Right atrium auricular region (tissue), 2 donors: ENCODE data around the gene DEGS2. TPM values are rescaled to one million over a fixed set of nuclear protein-coding genes. Genes with fewer than 3 reads are reported as not detected.
A peak's percentile ranks its signal among the peaks of the same experiment; 100 is the strongest.

Experiments
- DNase-seq: peaks from one replicate; pipeline ENCODE4 v3.0.0-alpha.2; 2019; ENCODE audit warnings: low spot score
- H3K27ac ChIP-seq, 2 donors: fragments of 200-600 bp; sonication (generic); 1 replicate in 1 of 2; 2 replicates in 1 of 2; pipeline ENCODE4 v1.5.1; 2016 to 2019
- H3K27me3 ChIP-seq, 2 donors: fragments of 200-600 bp; sonication (generic); one replicate each; pipeline versions ENCODE4 v1.5.1 to v1.6.0; 2017 to 2019
- H3K36me3 ChIP-seq: fragments of 200-600 bp; sonication (generic); one replicate; pipeline ENCODE4 v1.5.1; 2016
- H3K4me1 ChIP-seq, 2 donors: fragments of 200-600 bp; sonication (generic); one replicate each; pipeline versions ENCODE4 v1.5.1 to v1.6.0; 2017 to 2019
- H3K4me3 ChIP-seq, 2 donors: fragments of 200-600 bp; sonication (generic); 1 replicate in 1 of 2; 2 replicates in 1 of 2; pipeline ENCODE4 v1.5.1; 2017 to 2019; ENCODE audit warnings: mild to moderate bottlenecking in 1 of 2, moderate library complexity in 1 of 2
- H3K9me3 ChIP-seq, 2 donors: fragments of 200-600 bp; sonication (generic); one replicate each; pipeline ENCODE4 v1.5.1; 2019
- total RNA-seq, 2 donors: library from RNA; depleted of rRNA; stranded (reverse); fragments of >200 nt; gene quantifications; one replicate each; pipeline ENCODE4 v1.1.0, GENCODE V29; 2016
- TF ChIP-seq, protein P1 (sequence below), 2 donors: fragments of 200-600 bp; sonication (generic); IDR thresholded peaks; one replicate each; pipeline ENCODE4 v1.5.1; 2019; ENCODE audit warnings: antibody characterized with exemption in 2 of 2

Gene DEGS2
- total RNA-seq, 2 donors from 2014 or later: not detected

DNA sequence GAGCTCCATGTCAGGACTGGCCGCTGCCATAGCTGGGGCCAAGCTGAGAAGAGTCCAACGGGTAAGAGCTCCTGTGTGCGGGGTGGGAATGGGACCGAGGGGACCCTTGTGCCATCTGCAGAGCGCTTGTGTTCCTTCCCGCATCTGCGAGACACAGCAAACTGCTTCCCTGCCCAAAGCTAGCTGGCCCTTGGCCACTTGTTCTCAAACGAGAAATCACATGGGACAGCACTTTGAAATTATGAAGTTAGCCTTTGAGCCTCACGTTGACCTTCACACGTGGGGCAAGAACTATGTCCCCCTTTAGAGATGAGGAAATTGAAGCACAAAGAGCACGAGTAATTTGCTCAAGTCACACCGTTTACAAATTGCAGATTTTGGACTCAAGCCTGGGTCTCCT lies 30.8 kb downstream of the DEGS2 start:
- DNase-seq: no peak
- Histone ChIP-seq H3K4me1 (peaks cover 0 to 16% of the 10 kb centered on the region in 2 donors), H3K9me3 (no peaks in the 10 kb centered on the region), H3K27me3 (no peaks in the 10 kb centered on the region), H3K27ac (peak overlapping the region in 1 of 2 donors; percentile 23), H3K36me3 (peaks cover 19% of the 10 kb centered on the region), H3K4me3 (no peak overlapping the region)
- TF ChIP-seq, protein P1, sequence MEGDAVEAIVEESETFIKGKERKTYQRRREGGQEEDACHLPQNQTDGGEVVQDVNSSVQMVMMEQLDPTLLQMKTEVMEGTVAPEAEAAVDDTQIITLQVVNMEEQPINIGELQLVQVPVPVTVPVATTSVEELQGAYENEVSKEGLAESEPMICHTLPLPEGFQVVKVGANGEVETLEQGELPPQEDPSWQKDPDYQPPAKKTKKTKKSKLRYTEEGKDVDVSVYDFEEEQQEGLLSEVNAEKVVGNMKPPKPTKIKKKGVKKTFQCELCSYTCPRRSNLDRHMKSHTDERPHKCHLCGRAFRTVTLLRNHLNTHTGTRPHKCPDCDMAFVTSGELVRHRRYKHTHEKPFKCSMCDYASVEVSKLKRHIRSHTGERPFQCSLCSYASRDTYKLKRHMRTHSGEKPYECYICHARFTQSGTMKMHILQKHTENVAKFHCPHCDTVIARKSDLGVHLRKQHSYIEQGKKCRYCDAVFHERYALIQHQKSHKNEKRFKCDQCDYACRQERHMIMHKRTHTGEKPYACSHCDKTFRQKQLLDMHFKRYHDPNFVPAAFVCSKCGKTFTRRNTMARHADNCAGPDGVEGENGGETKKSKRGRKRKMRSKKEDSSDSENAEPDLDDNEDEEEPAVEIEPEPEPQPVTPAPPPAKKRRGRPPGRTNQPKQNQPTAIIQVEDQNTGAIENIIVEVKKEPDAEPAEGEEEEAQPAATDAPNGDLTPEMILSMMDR (IDR thresholded peaks at IDR 0.05): no peak

DNA sequence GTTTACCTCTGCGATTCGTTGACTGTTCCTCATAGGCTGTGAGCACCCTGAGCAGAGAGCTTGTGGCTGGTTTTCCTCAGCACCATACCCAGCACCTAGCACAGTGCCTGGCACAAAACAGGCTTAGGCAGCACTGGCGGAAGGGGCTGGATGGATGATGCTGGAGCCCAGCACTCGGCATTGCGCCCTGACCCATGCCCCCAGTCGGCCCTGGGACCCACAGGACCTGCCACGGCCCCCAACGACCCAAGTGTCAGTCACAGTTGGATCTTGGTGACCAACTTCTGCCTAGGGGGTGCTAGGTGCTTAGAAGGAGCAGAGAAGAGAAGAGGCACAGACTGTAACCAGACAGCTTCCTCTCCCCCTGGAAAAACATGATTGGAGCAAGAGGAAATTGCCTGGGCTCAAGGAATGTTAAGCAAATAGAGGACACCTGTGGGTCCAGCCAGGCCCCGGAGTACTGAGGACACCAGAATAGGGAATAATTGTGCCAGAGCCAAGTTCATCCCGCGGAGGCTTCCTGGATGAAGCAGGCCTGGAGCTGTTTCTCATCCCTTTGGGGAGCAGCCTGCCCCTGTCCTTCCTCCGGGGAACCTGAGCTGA lies 31.5 kb downstream of the DEGS2 start:
- no peak overlapping the region for H3K27ac ChIP-seq
- TF ChIP-seq, protein P1 (IDR thresholded peaks at IDR 0.05): no peak
- no peaks in the 10 kb centered on the region for H3K9me3 ChIP-seq
- H3K4me1 ChIP-seq: peaks cover 0 to 16% of the 10 kb centered on the region in 2 donors
- H3K36me3 ChIP-seq: peaks cover 12% of the 10 kb centered on the region
- H3K27me3 ChIP-seq: no peaks in the 10 kb centered on the region
- no peak overlapping the region for H3K4me3 ChIP-seq
- no peak for DNase-seq

DNA sequence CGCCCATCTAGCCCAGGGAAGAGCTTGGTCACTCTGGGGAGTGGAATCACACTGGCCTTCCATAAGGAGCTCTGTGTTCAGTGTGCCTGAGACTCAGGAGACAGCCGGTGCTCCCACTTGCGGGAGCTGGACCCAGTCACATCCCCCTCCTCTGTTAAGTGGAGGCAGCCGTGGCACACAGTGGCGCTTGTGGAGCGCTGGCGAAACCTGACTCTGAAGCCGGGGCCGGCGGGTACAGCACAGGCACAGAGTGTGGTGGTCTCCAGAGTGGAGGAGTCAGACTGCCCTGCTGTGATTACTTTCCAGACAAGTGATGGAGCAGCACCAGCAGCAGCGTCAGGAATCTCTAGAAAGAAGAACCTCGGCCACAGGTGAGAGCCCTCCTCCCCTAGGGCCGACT lies 33.0 kb downstream of the DEGS2 start:
- peaks cover 9% of the 10 kb centered on the region for H3K36me3 ChIP-seq
- H3K27me3 ChIP-seq: no peaks in the 10 kb centered on the region
- H3K4me1 ChIP-seq: peaks cover 0 to 16% of the 10 kb centered on the region in 2 donors
- TF ChIP-seq, protein P1 (IDR thresholded peaks at IDR 0.05): no peak
- no peak for DNase-seq
- H3K4me3 ChIP-seq: no peak overlapping the region
- H3K9me3 ChIP-seq: no peaks in the 10 kb centered on the region
- no peak overlapping the region for H3K27ac ChIP-seq

DNA sequence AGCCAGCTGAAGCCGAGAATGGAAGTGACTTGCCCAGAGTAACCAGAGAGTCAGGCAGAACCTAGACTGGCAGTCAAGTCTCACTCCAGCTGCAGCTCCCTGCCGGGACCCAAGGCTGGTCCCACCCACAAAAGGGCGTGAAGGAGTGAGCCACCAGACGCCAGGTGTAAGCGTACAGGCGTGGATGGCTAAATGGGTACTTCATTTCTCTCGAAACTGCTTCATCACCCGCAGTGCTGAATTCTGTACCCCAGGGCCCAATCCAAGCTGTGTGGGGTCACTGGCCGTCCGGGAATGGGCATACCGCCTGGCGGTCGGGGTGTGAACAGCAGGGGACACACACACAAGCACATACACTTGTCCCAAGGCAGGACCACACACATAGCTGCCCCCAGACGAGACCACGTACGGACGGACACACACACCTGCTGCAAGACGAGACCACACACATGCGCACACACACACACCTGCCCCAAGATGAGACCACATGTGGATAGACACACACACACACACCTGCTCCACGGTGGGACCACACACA lies 34.8 kb downstream of the DEGS2 start:
- H3K27ac ChIP-seq: no peak overlapping the region
- TF ChIP-seq, protein P1 (IDR thresholded peaks at IDR 0.05): no peak
- peaks cover 0 to 16% of the 10 kb centered on the region in 2 donors for H3K4me1 ChIP-seq
- H3K4me3 ChIP-seq: no peak overlapping the region
- DNase-seq: no peak
- no peaks in the 10 kb centered on the region for H3K9me3 ChIP-seq
- H3K27me3 ChIP-seq: no peaks in the 10 kb centered on the region
- peaks cover 9% of the 10 kb centered on the region for H3K36me3 ChIP-seq

DNA sequence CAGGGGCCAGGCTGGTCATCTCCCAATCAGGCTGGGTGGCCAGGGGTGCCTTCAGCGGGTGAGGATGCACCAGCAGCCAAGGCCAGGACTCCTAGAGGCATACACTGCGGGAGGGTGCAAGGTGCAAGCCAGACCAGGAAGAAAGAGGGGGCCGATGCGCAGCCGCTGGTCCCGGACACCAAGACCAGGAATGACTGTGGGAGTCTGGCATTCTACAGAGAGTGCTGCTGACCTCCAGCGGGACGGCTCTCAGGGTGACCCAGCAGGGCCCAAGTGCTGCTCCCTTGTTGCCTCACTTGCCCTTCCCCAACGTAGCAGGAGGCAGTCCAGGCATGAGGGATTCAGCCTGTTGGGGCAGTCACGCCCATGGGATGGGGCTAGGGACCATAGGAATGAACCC lies 35.8 kb downstream of the DEGS2 start:
- Histone ChIP-seq H3K36me3 (peaks cover 9% of the 10 kb centered on the region), H3K9me3 (no peaks in the 10 kb centered on the region)

More for the DNA sequence above, 35.8 kb downstream of the DEGS2 start:
- no peaks in the 10 kb centered on the region for H3K27me3 ChIP-seq
- H3K4me3 ChIP-seq: no peak overlapping the region
- no peak overlapping the region for H3K27ac ChIP-seq
- no peak for DNase-seq
- peaks cover 0 to 6% of the 10 kb centered on the region in 2 donors for H3K4me1 ChIP-seq
- TF ChIP-seq, protein P1 (IDR thresholded peaks at IDR 0.05): no peak
